GM18499 (cell line): Measurements from ENCODE around the gene SYNPO2.

Experiments
- ATAC-seq: cut with Tn5 transposase; IDR thresholded peaks from one replicate; pipeline ENCODE4 v1.9.1; 2021; ENCODE audit warnings: moderate number of reproducible peaks; ENCODE audit not compliant: insufficient read depth, unreplicated experiment

The SYNPO2 gene

DNA sequence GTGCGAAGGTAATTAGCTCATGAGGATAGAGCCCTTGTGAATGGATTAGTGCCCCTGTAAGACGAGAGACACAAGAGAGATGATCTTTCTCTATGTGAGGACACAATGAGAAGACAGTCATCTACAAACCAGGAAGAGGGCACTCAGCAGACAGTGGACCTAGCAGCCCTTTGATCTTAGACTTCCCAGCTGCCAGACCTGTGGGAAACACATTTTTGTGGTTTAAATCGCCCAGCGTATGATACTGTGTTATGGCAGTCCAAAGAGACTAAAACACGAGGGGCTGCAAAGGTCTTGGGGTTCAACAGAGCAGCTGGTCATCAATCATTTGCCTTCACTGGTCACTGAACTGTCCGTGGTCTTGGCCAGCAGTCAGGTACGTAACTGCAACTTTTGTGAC is 9.2 kb upstream of the SYNPO2 start:
- no peak for ATAC-seq

DNA sequence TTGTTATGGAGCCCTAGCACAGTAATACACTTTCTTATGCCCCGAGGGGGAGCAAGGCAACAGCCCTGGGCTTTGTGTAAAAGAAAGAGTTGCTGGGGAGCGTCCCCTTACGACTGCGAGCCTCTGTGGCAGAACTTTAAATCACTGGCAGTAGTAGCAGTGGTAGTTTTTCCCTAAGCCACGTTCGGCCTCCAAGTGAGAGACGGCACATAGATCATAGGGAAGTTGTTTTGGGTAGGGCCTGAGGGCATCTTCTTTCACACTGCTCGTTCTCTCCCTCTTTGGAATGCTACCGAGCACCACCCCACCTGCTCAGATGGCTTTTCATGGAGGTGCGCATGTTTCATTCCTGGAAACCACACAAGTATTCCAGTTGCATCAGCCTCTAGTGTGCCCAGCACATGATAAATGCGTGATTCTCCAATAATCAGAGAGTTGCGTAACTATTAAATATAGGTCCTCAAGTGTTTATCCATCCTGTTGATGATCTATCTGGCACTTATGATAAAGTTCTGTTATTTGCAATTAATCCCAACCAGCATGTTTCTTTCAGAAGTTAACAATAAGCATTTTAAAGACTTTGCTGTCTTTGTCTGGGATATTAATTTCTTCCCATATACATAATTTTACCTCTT is 7.0 kb upstream of the SYNPO2 start:
- no peak for ATAC-seq

DNA sequence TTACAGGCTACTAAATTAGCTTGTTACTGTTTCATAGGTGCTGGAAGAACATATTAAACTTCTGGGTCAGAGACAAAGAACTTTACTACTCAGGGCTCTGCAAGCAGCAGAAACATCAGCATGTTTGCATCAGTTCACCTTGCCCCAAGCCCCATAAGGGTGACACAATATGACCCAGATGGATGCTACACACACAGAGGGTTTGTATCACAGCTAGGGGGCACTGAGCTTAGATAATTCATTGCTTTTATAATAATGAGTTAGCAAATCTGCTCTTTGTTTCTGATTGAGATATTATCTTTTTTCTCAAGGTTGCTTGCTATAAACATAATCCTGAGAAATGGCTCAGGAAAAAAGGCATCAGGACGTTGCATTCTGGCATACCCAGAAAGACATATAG is 4.8 kb upstream of the SYNPO2 start:
- ATAC-seq, result no peak

- ATAC-seq, result no peak
These were observed 3.9 kb upstream of the SYNPO2 start for GRCh38 chr4:118884716-118885115.

GRCh38 chr4:118889312-118889691 is 648 bp downstream of the SYNPO2 start:
- ATAC-seq, result no peak

- no peak for ATAC-seq
These were observed 5.4 kb downstream of the SYNPO2 start for GRCh38 chr4:118894034-118894433.

DNA sequence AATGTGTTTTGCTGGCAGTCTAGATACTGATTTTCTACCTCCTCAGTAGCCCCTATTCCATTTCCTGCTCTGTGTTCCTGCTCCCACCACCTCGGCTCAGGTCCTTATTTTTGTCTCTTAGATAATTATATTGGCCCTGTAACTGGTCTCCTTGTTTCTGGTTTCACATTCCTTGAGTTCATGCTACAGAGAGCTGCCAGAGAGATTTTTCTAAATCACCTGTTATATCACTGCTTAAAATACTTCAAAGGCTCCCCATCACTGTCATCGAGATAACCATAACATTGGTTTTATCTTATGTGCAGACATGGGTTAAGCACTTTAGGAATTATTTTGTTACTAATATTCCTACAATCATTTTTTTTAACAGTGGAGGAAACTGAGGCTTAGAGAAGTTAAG is 9.6 kb downstream of the SYNPO2 start:
- ATAC-seq, result no peak

GRCh38 chr4:118898684-118899138 is 10.1 kb downstream of the SYNPO2 start:
- ATAC-seq, result no peak

GRCh38 chr4:118904418-118904817 is 15.8 kb downstream of the SYNPO2 start:
- ATAC-seq, result no peak

GRCh38 chr4:118904935-118905334 is 16.3 kb downstream of the SYNPO2 start:
- ATAC-seq, result no peak

GRCh38 chr4:118905566-118905965 is 16.9 kb downstream of the SYNPO2 start:
- no peak for ATAC-seq

DNA sequence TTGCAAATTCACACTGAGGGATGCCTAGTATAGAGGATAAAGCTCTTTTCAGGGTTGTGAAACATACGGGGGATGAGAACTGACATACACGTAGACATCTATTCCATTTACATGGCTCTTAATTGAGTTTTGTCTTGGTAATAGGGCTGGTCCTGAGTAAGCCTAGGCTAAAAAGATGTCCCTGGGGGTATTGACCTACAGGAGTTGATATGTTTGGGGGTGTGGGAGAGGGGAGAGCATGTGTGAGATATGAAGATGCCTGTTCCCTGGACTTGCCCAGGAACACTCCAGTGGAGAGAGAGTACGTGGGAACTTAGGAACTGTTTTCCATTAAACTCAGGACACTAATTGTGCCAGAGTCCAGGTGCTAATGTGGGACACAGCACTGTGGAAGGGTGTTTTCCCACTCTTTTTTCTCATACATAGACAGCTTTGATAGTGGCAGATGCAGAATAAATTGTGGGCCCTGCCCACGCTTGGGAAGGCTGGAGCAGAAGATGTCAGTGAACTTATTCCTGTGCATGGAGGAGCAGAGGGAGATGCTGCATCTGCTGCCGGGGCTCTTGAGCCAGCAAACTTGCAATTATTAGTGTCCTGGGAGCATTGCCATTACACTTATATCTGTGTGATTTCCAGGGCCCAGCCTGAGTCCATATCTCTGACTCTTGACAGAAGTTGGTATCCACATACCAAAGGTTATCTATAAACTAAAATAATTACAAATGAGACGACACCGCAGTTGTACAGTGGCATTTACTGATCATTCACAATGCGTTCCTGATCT is 20.7 kb downstream of the SYNPO2 start:
- no peak for ATAC-seq

DNA sequence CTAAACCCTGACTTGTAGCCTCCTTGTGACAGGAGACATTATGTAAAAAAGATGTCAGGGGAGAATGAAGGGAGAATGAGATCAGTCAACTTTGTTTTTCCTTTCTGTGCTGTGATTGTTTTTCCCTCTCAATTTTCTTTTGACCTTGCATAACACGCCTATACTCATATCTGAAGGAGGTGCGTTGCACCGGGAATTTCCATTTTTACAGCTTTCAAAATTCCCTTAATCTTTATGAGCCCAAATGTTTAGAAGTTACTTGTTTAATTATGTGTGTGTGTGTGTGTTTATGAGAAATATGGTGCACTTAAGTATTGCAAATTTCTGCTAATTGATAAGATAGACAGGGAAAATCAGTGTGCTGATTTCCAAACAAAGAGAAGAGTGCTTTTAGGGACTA is 21.6 kb downstream of the SYNPO2 start:
- ATAC-seq, result no peak

GRCh38 chr4:118911238-118911703 is 22.6 kb downstream of the SYNPO2 start:
- ATAC-seq, result no peak

- ATAC-seq, result no peak
These were observed 26.8 kb downstream of the SYNPO2 start for GRCh38 chr4:118915468-118915867.

GRCh38 chr4:118916691-118917289 is 28.1 kb downstream of the SYNPO2 start:
- ATAC-seq, result no peak

DNA sequence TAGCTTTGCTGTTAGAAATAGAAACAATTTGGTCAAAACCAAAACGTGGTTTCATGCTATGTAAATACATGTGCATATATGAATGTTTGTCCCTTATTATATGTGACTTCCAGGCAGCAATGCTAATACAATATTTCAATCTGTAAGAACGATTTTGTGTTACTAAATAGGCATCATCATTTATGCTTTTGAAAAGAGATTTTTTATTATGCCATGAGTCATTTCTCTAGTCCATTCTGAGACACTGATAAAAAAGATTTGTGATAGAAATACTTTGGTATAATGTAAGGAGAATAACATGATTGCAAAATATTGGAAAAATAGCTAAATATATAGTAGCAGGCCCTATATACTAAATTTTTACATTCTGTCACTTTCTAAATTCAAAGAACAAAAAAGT is 28.9 kb downstream of the SYNPO2 start:
- no peak for ATAC-seq

- ATAC-seq, result no peak
These were observed 29.7 kb downstream of the SYNPO2 start for GRCh38 chr4:118918388-118918787.

GRCh38 chr4:118920247-118920646 is 31.6 kb downstream of the SYNPO2 start:
- no peak for ATAC-seq

GRCh38 chr4:118921786-118922185 is 33.1 kb downstream of the SYNPO2 start:
- no peak for ATAC-seq

- ATAC-seq, result no peak
These were observed 35.2 kb downstream of the SYNPO2 start for GRCh38 chr4:118923891-118924290.
